ENCODE results near the gene GALNTL6. TPM values are rescaled to one million over a fixed set of nuclear protein-coding genes. Genes with fewer than 3 reads are reported as not detected.

The GALNTL6 gene
- total RNA-seq, 2 donors from 2014 or later, result not detected

- H3K9me3 Mint-ChIP-seq, result peaks cover 1 to 2% of the 10 kb centered on the region in 2 donors
- no peak overlapping the region for H3K4me3 Mint-ChIP-seq
- no peak for DNase-seq
- no peaks in the 10 kb centered on the region for H3K4me1 Mint-ChIP-seq (ENCODE audit: low read depth)
- H3K27ac Mint-ChIP-seq, result no peak overlapping the region
- no peaks in the 10 kb centered on the region for H3K27me3 Mint-ChIP-seq (ENCODE audit: low read depth)
- no peaks in the 10 kb centered on the region for H3K36me3 Mint-ChIP-seq (ENCODE audit: insufficient read depth in 2 of 2)
- ATAC-seq (replicated peaks in 1 of 2), result no peak
Measured at GRCh38 chr4:172225457-172225856, 412.3 kb downstream of the GALNTL6 start.

DNA sequence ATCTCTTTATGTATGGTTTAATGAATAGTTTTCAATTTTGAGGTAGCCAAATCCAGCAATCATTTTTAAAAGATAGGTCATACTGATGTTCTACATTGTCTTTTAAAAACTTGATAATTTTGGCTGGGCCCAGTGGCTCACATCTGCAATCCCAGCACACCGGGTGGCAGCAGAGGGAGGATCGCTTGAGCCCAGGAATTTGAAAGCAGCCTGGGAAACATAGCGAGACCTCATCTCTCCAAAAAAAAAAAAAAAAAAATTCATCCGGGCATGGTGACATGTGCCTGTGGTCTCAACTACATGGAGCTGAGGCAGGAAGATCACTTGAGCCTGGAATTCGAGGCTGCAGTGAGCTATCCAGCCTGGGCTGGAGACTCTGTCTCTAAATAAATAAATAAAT, 419.8 kb downstream of the GALNTL6 start:
- Mint-ChIP-seq H3K27me3 (ENCODE audit: low read depth) (no peaks in the 10 kb centered on the region), H3K27ac (no peak overlapping the region), H3K36me3 (ENCODE audit: insufficient read depth in 2 of 2) (no peaks in the 10 kb centered on the region), H3K4me1 (ENCODE audit: low read depth) (no peaks in the 10 kb centered on the region), H3K9me3 (peaks cover 3 to 4% of the 10 kb centered on the region in 2 donors), H3K4me3 (no peak overlapping the region)
- DNase-seq, result no peak
- ATAC-seq (replicated peaks in 1 of 2), result no peak

DNA sequence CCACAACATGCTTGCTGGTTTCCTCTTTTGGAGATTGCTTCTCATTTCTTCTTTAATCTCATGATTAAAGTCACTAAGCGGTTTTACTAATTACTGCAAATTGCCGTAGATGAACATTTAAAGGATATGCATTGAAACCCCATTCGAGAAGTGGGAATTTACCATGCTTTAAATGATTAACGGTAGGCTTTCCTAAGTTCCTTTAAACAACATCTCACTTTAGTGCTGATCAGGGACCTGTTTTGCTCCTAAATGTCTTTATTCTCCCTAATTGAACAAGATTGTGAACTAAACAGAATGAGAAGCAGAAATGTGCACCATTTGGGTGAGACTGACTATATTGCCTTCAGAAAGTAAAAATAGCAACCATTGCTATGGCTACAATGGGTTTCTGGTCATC, 430.3 kb downstream of the GALNTL6 start:
- H3K27me3 Mint-ChIP-seq (ENCODE audit: low read depth), result no peaks in the 10 kb centered on the region
- H3K9me3 Mint-ChIP-seq, result peaks cover 3 to 9% of the 10 kb centered on the region in 2 donors
- no peak overlapping the region for H3K27ac Mint-ChIP-seq
- no peaks in the 10 kb centered on the region for H3K4me1 Mint-ChIP-seq (ENCODE audit: low read depth)
- DNase-seq (no peak), ATAC-seq (replicated peaks in 1 of 2) (no peak)
- no peak overlapping the region for H3K4me3 Mint-ChIP-seq
- H3K36me3 Mint-ChIP-seq (ENCODE audit: insufficient read depth in 2 of 2), result no peaks in the 10 kb centered on the region

DNA sequence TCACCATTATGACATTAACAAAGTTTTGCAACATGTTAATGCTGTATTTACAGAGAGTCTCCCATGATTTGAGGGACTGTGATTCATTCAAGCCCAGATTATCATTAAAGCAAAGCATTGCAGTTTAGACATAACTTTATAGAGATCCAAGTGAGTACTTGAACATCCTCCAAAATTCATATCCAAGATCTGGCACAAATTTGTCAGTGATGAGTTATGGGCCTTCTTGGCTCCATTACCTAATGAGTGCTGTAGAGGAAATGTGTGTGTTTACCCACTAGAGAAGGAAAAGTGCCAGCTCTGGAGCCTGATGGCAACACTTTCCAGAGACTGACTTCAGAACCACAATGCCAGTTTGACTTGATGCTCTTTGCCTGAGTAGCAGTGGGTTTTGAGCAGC, 432.3 kb downstream of the GALNTL6 start:
- Mint-ChIP-seq H3K4me3 (no peak overlapping the region), H3K9me3 (peaks cover 6 to 12% of the 10 kb centered on the region in 2 donors), H3K27ac (no peak overlapping the region), H3K4me1 (ENCODE audit: low read depth) (no peaks in the 10 kb centered on the region), H3K36me3 (ENCODE audit: insufficient read depth in 2 of 2) (no peaks in the 10 kb centered on the region), H3K27me3 (ENCODE audit: low read depth) (no peaks in the 10 kb centered on the region)
- no peak for ATAC-seq (replicated peaks in 1 of 2)
- no peak for DNase-seq

GRCh38 chr4:172253409-172253808, 440.2 kb downstream of the GALNTL6 start:
- H3K4me1 Mint-ChIP-seq (ENCODE audit: low read depth), result no peaks in the 10 kb centered on the region
- peaks cover 11 to 15% of the 10 kb centered on the region in 2 donors for H3K9me3 Mint-ChIP-seq

DNA sequence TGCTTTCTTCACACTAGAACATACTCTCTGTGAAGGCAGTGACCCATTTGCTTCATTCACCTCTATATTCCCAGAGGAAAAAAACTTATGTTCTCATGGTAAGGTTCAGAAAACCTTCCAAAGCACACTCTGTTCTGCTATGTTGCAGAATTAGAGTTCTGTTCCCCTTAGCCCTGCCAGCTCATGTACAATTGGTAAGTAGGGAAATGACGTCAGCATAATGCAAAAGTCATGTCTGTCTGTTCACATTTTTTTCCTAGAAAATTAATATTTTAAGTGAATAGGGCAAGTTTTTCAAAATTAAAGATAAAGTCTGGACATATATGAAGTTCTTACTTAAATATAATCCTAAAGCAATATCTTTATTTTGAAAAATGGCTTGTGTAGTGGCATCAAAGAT, 443.6 kb downstream of the GALNTL6 start:
- no peak overlapping the region for H3K27ac Mint-ChIP-seq
- H3K27me3 Mint-ChIP-seq (ENCODE audit: low read depth), result no peaks in the 10 kb centered on the region
- DNase-seq (no peak), ATAC-seq (replicated peaks in 1 of 2) (no peak)
- H3K9me3 Mint-ChIP-seq, result peaks cover 5 to 9% of the 10 kb centered on the region in 2 donors
- no peak overlapping the region for H3K4me3 Mint-ChIP-seq
- H3K36me3 Mint-ChIP-seq (ENCODE audit: insufficient read depth in 2 of 2), result no peaks in the 10 kb centered on the region
- no peaks in the 10 kb centered on the region for H3K4me1 Mint-ChIP-seq (ENCODE audit: low read depth)

More at GRCh38 chr4:172253409-172253808, 440.2 kb downstream of the GALNTL6 start:
- ATAC-seq (replicated peaks in 1 of 2), result no peak
- Mint-ChIP-seq H3K36me3 (ENCODE audit: insufficient read depth in 2 of 2) (no peaks in the 10 kb centered on the region), H3K27ac (no peak overlapping the region), H3K27me3 (ENCODE audit: low read depth) (no peaks in the 10 kb centered on the region), H3K4me3 (no peak overlapping the region)
- DNase-seq, result no peak

DNA sequence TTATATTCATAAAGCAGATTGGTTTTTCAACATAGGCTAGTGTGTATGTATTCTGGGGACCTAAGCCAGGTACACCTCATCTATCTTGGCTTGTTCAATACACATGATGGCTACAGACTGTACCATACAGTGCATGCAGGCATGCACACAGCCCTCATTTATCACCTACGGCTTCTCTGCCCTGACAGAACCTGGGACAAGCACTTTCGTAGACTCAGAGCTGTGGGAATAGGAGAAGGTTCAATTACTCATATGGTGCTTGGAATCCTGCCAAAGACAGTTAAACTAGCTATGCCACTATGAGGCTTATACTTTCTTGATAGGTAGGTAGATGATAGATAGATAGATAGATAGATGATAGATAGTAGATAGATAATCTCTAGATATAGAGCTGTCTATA, 457.2 kb downstream of the GALNTL6 start:
- Mint-ChIP-seq H3K27me3 (ENCODE audit: low read depth) (no peaks in the 10 kb centered on the region), H3K27ac (no peak overlapping the region), H3K36me3 (ENCODE audit: insufficient read depth in 2 of 2) (no peaks in the 10 kb centered on the region), H3K9me3 (peaks cover 1 to 4% of the 10 kb centered on the region in 2 donors), H3K4me1 (ENCODE audit: low read depth) (no peaks in the 10 kb centered on the region), H3K4me3 (no peak overlapping the region)
- no peak for ATAC-seq (replicated peaks in 1 of 2)
- DNase-seq, result no peak

DNA sequence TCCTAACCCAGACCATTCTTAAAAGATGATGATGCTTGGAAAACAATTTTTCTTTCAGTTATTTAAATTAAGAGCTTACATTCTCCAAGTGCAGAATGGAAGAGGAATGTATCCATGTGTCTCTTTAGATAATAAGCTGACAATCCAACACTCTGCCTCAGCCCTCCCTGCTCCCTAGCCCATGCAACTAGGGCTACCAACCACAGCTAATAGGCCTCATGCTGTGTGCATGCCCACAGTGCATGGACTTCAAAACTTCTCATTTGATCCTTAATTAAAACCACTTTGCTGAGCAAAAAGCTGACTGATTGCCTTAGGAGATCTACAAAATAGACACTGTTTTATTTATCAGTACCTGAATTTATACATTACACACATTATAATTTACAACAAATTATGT, 473.9 kb downstream of the GALNTL6 start:
- Mint-ChIP-seq H3K27ac (no peak overlapping the region), H3K4me1 (ENCODE audit: low read depth) (no peaks in the 10 kb centered on the region), H3K36me3 (ENCODE audit: insufficient read depth in 2 of 2) (no peaks in the 10 kb centered on the region), H3K27me3 (ENCODE audit: low read depth) (no peaks in the 10 kb centered on the region), H3K9me3 (peaks cover 5 to 14% of the 10 kb centered on the region in 2 donors), H3K4me3 (no peak overlapping the region)
- no peak for ATAC-seq (replicated peaks in 1 of 2)
- no peak for DNase-seq

- no peak overlapping the region for H3K27ac Mint-ChIP-seq
- peaks cover 5 to 10% of the 10 kb centered on the region in 2 donors for H3K9me3 Mint-ChIP-seq
Measured at GRCh38 chr4:172305698-172306097, 492.5 kb downstream of the GALNTL6 start.

DNA sequence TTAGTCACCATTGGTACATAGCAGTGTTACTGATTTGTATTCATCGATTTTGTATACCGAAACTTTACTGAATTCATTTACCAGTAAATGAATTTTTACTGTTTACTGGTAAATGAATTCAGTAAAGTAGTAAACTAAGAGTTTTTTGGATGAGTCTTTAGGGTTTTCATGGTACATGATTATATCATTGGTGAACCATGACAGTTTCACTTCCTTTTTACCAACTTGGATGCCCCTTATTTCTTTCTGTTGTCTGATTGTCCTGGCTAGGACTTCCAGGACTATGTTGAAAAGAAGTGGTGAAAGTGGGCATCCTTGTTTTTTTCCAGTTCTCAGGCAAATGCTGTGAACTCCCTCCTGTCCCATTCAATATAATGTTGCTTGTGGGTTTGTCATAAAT, 494.9 kb downstream of the GALNTL6 start:
- no peak overlapping the region for H3K4me3 Mint-ChIP-seq
- H3K4me1 Mint-ChIP-seq (ENCODE audit: low read depth), result no peaks in the 10 kb centered on the region
- no peak overlapping the region for H3K27ac Mint-ChIP-seq
- DNase-seq (no peak), ATAC-seq (replicated peaks in 1 of 2) (no peak)
- no peaks in the 10 kb centered on the region for H3K36me3 Mint-ChIP-seq (ENCODE audit: insufficient read depth in 2 of 2)
- peaks cover 2 to 5% of the 10 kb centered on the region in 2 donors for H3K9me3 Mint-ChIP-seq
- H3K27me3 Mint-ChIP-seq (ENCODE audit: low read depth), result no peaks in the 10 kb centered on the region

More at GRCh38 chr4:172305698-172306097, 492.5 kb downstream of the GALNTL6 start:
- H3K36me3 Mint-ChIP-seq (ENCODE audit: insufficient read depth in 2 of 2), result peaks cover 0 to 2% of the 10 kb centered on the region in 2 donors
- no peak for ATAC-seq (replicated peaks in 1 of 2)
- H3K4me1 Mint-ChIP-seq (ENCODE audit: low read depth), result no peaks in the 10 kb centered on the region
- H3K27me3 Mint-ChIP-seq (ENCODE audit: low read depth), result no peaks in the 10 kb centered on the region
- no peak for DNase-seq
- H3K4me3 Mint-ChIP-seq, result no peak overlapping the region

DNA sequence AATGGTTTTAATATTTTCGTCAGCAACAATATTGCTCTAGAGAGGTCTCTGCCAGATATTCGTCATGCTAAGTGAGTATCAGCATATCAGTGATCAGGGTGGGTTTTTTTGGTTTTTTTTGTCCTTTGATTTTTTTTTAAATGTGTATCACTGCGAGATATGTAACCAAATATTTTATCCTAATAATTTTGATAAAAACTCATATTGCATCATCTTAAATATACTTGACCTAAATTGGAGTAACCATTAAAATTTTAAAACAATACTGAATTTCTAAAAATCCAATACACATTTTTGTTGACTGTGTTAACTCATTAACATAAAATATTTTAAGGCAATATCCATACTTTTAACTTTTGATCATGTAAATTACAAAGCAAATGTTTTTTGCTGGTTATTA, 498.5 kb downstream of the GALNTL6 start:
- H3K27me3 Mint-ChIP-seq (ENCODE audit: low read depth), result no peaks in the 10 kb centered on the region
- no peaks in the 10 kb centered on the region for H3K4me1 Mint-ChIP-seq (ENCODE audit: low read depth)
- DNase-seq, result no peak
- no peak overlapping the region for H3K4me3 Mint-ChIP-seq
- no peak overlapping the region for H3K27ac Mint-ChIP-seq
- no peaks in the 10 kb centered on the region for H3K36me3 Mint-ChIP-seq (ENCODE audit: insufficient read depth in 2 of 2)
- no peak for ATAC-seq (replicated peaks in 1 of 2)
- peaks cover under 1 to 2% of the 10 kb centered on the region in 2 donors for H3K9me3 Mint-ChIP-seq

DNA sequence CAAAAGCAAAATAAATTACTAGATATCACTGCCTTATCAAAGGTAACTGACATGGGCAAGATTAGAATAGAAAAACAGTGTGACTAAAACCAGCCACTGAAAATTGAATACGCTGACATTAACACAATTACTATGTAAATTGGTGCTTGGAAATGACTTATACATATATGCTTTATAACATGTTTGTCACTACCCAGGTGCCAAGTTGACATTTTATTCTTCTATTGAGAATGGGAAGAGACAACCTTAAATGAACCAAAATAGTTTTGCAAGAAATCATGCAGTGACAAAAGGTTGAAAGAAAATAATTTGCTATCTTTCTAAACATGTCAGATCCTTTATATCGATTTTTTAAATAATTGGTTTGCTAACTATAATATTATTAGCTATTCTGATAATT, 510.1 kb downstream of the GALNTL6 start:
- Mint-ChIP-seq H3K27me3 (ENCODE audit: low read depth) (no peaks in the 10 kb centered on the region), H3K4me3 (no peak overlapping the region), H3K9me3 (peaks cover 1 to 3% of the 10 kb centered on the region in 2 donors), H3K27ac (no peak overlapping the region), H3K4me1 (ENCODE audit: low read depth) (no peaks in the 10 kb centered on the region), H3K36me3 (ENCODE audit: insufficient read depth in 2 of 2) (no peaks in the 10 kb centered on the region)
- DNase-seq (no peak), ATAC-seq (replicated peaks in 1 of 2) (no peak)

DNA sequence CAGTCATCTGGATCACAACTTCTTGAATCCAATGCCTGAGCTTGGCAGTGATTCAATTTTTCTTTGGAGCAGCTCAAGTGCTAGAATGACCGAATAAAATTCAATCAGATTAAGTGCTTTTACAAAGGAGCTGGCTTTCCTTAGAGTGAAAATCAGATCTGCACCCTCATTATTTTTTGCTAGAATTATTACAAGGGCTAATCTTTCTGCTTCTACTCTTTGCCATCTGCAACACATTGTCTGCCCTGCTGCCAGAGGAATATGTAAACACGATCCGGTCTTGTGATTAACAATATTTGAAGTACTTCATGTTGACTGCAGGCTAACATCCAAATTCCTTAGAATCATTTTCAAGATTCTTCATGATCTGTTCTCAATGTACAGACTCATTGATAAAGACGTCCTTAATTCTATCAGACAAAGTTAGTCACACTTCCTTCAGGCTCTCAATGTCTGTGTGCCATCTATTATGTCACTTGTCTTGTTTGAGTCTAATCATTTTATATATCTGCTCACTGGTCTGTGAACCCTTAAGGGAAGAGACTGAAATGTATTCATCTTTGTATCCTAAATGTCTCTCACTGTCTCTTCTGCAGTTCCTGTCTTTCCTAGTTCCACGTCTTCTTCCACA, 531.2 kb downstream of the GALNTL6 start:
- no peak overlapping the region for H3K27ac Mint-ChIP-seq
- ATAC-seq (replicated peaks in 1 of 2) (no peak), DNase-seq (no peak)
- H3K9me3 Mint-ChIP-seq, result peaks cover 2% of the 10 kb centered on the region in 2 donors
- H3K4me1 Mint-ChIP-seq (ENCODE audit: low read depth), result no peaks in the 10 kb centered on the region
- no peaks in the 10 kb centered on the region for H3K27me3 Mint-ChIP-seq (ENCODE audit: low read depth)
- no peak overlapping the region for H3K4me3 Mint-ChIP-seq
- H3K36me3 Mint-ChIP-seq (ENCODE audit: insufficient read depth in 2 of 2), result no peaks in the 10 kb centered on the region

DNA sequence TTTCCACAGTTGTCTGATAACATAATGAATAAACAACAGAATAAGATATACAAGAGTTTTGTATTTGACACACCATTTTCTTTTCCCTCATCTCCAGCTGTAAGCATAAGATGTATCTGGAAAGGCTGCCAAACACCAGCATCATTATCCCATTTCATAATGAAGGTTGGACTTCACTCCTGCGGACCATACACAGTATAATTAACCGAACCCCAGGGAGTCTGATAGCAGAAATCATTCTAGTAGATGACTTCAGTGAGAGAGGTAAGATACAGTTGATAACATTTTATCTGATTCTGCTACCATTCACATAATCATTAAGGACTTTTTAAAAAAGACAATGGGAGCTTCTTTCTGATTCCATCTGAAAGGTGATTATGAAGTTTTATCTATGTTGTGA, 535.2 kb downstream of the GALNTL6 start:
- DNase-seq, result no peak
- ATAC-seq (replicated peaks in 1 of 2), result no peak
- Mint-ChIP-seq H3K4me3 (no peak overlapping the region), H3K27me3 (ENCODE audit: low read depth) (no peaks in the 10 kb centered on the region), H3K27ac (no peak overlapping the region), H3K4me1 (ENCODE audit: low read depth) (no peaks in the 10 kb centered on the region), H3K9me3 (peaks cover 0 to 2% of the 10 kb centered on the region in 2 donors), H3K36me3 (ENCODE audit: insufficient read depth in 2 of 2) (no peaks in the 10 kb centered on the region)
